ENCODE measurements around the gene LEKR1.
A peak's percentile ranks its signal among the peaks of the same experiment; 100 is the strongest.

Gene LEKR1

DNA sequence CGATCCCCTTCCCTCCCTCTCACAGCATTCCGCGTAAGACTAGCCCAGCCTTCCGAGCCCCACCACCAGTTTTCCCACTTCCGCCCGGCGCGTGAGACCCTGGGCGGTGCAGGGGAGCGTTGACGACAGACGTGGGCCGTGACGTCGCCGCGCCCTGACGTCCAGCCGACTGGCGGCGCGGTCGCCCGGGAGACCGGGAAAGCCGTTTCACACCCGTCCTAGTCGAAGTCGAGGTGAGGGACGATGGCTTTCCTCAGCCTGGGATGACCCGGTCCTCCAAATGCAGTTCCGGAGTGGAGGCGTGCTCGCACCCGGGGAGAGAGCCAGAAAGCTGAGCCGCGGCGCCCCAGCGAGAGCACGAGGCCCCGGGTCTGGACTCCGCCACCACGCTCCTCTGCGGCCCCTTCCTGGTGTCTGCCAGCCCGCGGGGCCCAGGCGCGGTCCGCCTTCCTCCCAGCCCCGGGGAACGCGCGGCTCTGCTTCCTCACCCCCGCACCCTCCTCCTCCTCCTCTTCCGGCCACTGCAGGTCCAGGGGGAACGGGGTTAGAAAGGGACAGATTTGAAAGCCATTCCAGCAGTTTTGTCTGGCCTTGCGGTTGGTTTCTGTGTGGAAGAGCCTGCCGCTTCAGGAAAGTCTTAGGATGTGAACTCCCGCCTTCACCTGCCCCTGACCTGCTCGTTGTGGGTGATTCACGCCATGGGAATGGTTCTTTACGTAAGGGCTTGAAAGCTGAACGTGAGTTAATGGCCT lies at the start of gene LEKR1:
LEKR1 (plus strand) TSS at position 210 of the 752 bp plus-strand sequence. CDS start 2,977 bp downstream, outside the sequence.
- peak; percentile 65 for DNase-seq (ENCODE audit: extremely low read depth, low read depth)
- TF ChIP-seq, protein P1, sequence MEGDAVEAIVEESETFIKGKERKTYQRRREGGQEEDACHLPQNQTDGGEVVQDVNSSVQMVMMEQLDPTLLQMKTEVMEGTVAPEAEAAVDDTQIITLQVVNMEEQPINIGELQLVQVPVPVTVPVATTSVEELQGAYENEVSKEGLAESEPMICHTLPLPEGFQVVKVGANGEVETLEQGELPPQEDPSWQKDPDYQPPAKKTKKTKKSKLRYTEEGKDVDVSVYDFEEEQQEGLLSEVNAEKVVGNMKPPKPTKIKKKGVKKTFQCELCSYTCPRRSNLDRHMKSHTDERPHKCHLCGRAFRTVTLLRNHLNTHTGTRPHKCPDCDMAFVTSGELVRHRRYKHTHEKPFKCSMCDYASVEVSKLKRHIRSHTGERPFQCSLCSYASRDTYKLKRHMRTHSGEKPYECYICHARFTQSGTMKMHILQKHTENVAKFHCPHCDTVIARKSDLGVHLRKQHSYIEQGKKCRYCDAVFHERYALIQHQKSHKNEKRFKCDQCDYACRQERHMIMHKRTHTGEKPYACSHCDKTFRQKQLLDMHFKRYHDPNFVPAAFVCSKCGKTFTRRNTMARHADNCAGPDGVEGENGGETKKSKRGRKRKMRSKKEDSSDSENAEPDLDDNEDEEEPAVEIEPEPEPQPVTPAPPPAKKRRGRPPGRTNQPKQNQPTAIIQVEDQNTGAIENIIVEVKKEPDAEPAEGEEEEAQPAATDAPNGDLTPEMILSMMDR (IDR thresholded peaks at IDR 0.05; ENCODE audit: low read depth, low read length, missing control alignments) = no peak
- H3K4me3 ChIP-seq (replicated peaks; ENCODE audit: low read depth, low read length) = peak within 1 kb of the TSS; percentile 53

DNA sequence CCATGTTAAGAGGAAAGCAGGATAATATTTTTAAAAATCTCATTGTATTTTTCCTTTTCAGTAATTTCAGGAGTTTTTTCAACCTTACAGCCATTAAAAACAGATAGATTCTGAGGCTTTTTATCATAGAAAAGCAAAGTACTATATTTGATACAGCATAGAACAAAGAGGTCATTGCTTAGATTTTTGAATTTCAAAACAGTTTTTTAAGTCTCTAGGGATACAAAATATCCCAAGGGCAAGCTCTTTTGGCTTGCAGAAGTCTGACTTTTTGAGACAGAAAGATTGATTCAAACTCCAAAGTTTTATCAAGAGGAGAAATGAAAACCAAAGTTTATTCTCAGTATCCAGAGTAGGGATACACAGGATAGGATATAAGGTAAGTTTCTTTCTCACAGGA lies 49.3 kb upstream of the LEKR1 start:
- TF ChIP-seq, protein P1 (IDR thresholded peaks at IDR 0.05; ENCODE audit: low read depth, low read length, missing control alignments) = no peak
- no peak overlapping the region for H3K4me3 ChIP-seq (replicated peaks; ENCODE audit: low read depth, low read length)
- DNase-seq (ENCODE audit: extremely low read depth, low read depth) = no peak

DNA sequence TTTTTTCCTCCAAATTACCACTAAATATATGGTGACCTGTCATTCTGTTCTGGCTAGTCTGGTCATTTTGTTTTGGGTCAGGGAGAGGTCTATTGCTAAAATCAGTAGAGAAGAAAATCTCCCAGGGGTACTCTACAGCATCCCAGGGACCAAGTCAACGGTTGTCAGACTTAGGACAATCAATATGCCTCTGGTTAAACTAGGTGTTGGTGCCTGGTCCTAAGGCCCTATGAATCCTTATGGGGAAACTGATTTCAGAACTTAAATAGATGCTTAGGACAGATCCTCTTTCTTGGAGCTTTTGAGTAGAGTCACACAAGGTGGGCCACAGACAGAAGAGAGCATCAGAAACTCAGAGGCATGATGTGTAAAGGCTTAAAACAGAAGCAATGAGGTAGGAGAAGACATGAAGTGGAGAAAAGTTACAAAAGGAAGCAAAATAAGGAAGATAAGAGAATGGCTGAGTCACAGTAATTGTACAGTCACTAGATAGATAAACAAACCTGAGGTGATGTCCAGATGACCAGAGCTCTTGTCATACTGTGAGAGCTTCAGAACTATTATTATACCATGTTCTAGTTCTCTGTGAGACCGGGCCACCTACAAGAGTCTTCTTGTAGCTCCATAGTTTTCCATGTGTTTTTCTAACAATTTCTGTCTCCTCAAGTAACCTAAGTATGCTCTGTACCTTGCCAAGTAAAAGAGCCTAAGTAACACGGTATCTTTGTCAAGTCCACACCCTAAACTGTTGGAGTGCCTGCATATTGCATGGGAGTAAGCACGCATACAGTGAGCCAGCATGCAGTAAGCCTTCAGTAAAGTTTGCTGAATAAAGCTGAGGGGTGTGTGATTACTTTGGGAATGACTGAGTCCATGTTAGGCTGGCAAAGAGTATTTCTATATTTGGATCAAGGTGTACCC lies 44.6 kb upstream of the LEKR1 start:
- H3K4me3 ChIP-seq (replicated peaks; ENCODE audit: low read depth, low read length) = no peak overlapping the region
- TF ChIP-seq, protein P1 (IDR thresholded peaks at IDR 0.05; ENCODE audit: low read depth, low read length, missing control alignments) = no peak
- DNase-seq (ENCODE audit: extremely low read depth, low read depth) = no peak

DNA sequence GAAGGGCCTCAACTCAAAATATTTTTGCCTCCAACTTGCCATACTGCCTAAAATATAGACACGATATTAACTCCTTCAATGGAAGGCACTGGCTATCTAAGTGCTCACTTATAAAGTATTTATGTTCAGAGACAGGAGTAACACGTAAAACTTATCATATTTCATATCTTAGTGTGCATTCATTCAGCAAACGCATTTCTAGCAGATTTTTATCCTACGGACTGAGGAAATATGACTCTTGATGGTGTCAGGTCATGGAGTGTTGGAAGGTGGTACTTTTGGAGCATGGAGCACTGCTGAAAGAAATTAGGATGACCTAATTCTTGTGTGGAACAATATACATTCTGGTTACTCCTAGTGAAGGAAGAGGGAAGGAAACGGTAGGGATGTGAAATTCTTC lies 43.8 kb upstream of the LEKR1 start:
- H3K4me3 ChIP-seq (replicated peaks; ENCODE audit: low read depth, low read length) = no peak overlapping the region
- TF ChIP-seq, protein P1 (IDR thresholded peaks at IDR 0.05; ENCODE audit: low read depth, low read length, missing control alignments) = no peak
- DNase-seq (ENCODE audit: extremely low read depth, low read depth) = no peak

DNA sequence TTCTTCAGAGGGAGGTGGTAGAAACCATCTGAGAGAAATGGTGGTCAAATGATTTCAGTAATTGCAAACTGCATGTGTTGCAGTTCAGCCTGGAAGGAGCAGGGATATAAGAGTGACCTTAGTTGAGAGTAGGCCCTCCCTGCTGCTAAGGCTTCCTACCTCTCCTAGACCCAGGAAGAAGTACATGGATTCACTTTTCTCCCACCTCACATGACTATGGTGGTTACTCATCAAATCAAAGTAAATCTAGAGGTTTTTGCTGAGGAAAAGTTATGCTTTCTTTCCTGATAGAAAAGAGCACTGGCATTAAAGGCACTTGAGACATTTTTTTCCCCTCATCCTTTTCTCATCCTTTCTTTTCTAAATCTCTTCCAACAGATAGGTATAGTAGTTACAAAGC lies 43.2 kb upstream of the LEKR1 start:
- TF ChIP-seq, protein P1 (IDR thresholded peaks at IDR 0.05; ENCODE audit: low read depth, low read length, missing control alignments) = no peak
- DNase-seq (ENCODE audit: extremely low read depth, low read depth) = no peak
- no peak overlapping the region for H3K4me3 ChIP-seq (replicated peaks; ENCODE audit: low read depth, low read length)

DNA sequence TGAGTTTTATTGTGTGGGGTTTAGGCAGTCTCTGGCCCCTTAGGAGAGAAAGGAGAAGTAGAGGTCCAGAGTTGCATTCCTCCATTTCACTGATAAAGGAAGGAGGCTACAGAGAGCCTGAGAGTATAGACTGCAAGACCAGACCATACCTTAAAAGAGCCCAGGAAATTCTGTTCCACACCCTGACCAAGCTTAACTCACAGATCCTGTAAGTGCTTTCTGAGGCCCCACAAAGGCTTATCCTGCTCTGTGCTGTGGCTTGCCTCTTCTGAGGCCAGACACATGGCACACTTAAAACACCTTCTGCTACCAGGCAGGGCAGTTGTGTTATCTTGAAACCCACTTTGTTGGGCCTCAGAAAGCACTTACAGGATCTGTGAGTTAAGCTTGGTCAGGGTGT lies 39.2 kb upstream of the LEKR1 start:
- no peak overlapping the region for H3K4me3 ChIP-seq (replicated peaks; ENCODE audit: low read depth, low read length)
- no peak for DNase-seq (ENCODE audit: extremely low read depth, low read depth)
- TF ChIP-seq, protein P1 (IDR thresholded peaks at IDR 0.05; ENCODE audit: low read depth, low read length, missing control alignments) = no peak

All from HFF-Myc (cell line).